HG02885 (cell line): Measurements from ENCODE around the gene PLA2G4B.
A peak's percentile ranks its signal among the peaks of the same experiment; 100 is the strongest.
"Not testable (repeated sequence)": the region's sequence is repeated elsewhere in the genome, so short reads cannot be mapped to it uniquely, and the experiment has no call there.

Experiments used
- ATAC-seq: cut with Tn5 transposase; IDR thresholded peaks from one replicate; pipeline ENCODE4 v1.9.1; 2021; ENCODE audit warnings: mild to moderate bottlenecking; ENCODE audit not compliant: unreplicated experiment, poor library complexity

The PLA2G4B gene

GRCh38 chr15:41825572-41826535 is 12.8 kb upstream of the PLA2G4B start:
- ATAC-seq = no peak

GRCh38 chr15:41827290-41827879 is 11.3 kb upstream of the PLA2G4B start:
- ATAC-seq = no peak

- ATAC-seq = peak; percentile 88
Measured at GRCh38 chr15:41827880-41828806, 10.5 kb upstream of the PLA2G4B start, which contains the start of gene JMJD7. TSS of gene JMJD7 (plus strand) at chr15:41828092. CDS start at chr15:41828125, 33 bp downstream.

GRCh38 chr15:41828807-41829141 is 9.9 kb upstream of the PLA2G4B start:
- no peak for ATAC-seq

GRCh38 chr15:41829959-41830646 is 8.5 kb upstream of the PLA2G4B start:
- no peak for ATAC-seq

- not testable (repeated sequence) for ATAC-seq
Measured at GRCh38 chr15:41831291-41831690, 7.4 kb upstream of the PLA2G4B start.

GRCh38 chr15:41832208-41832607 is 6.4 kb upstream of the PLA2G4B start:
- no peak for ATAC-seq

- no peak for ATAC-seq
Measured at GRCh38 chr15:41832875-41833274, 5.8 kb upstream of the PLA2G4B start.

GRCh38 chr15:41834096-41834495 is 4.6 kb upstream of the PLA2G4B start:
- no peak for ATAC-seq

- ATAC-seq = no peak
Measured at GRCh38 chr15:41836073-41836472, 2.6 kb upstream of the PLA2G4B start.

GRCh38 chr15:41836713-41837454 is 1.8 kb upstream of the PLA2G4B start:
- no peak for ATAC-seq

- no peak for ATAC-seq
Measured at GRCh38 chr15:41839781-41840491, 1.3 kb downstream of the PLA2G4B start.

- ATAC-seq = no peak
Measured at GRCh38 chr15:41840673-41841072, 2.0 kb downstream of the PLA2G4B start.

GRCh38 chr15:41841131-41841530 is 2.5 kb downstream of the PLA2G4B start:
- no peak for ATAC-seq

GRCh38 chr15:41842229-41842628 is 3.6 kb downstream of the PLA2G4B start:
- ATAC-seq = no peak

- ATAC-seq = no peak
Measured at GRCh38 chr15:41843571-41843970, 4.9 kb downstream of the PLA2G4B start.

GRCh38 chr15:41844814-41845213 is 6.2 kb downstream of the PLA2G4B start:
- ATAC-seq = no peak

- ATAC-seq = no peak
Measured at GRCh38 chr15:41847206-41847605, 8.6 kb downstream of the PLA2G4B start.

GRCh38 chr15:41847981-41848380 is 9.3 kb downstream of the PLA2G4B start:
- ATAC-seq = no peak
